ENCODE data around the gene MYO1D.
A peak's percentile ranks its signal among the peaks of the same experiment; 100 is the strongest.
"Not testable (repeated sequence)": the region's sequence is repeated elsewhere in the genome, so short reads cannot be mapped to it uniquely, and the experiment has no call there.

MYO1D gene

GRCh38 chr17:32887410-32887809, 10.5 kb upstream of the MYO1D start:
- DNase-seq, result not testable (repeated sequence)

- DNase-seq, result not testable (repeated sequence)
These were observed 10.0 kb upstream of the MYO1D start for GRCh38 chr17:32886951-32887350.

GRCh38 chr17:32882734-32883133, 5.8 kb upstream of the MYO1D start:
- DNase-seq, result no peak

GRCh38 chr17:32882029-32882428, 5.1 kb upstream of the MYO1D start:
- DNase-seq, result no peak

GRCh38 chr17:32880671-32881453, 3.9 kb upstream of the MYO1D start:
- no peak for DNase-seq

GRCh38 chr17:32879134-32879533, 2.2 kb upstream of the MYO1D start:
- no peak for DNase-seq

- no peak for DNase-seq
These were observed 1.3 kb upstream of the MYO1D start for GRCh38 chr17:32878211-32878610.

- DNase-seq, result peak; percentile 93
These were observed 340 bp upstream of the MYO1D start for GRCh38 chr17:32877164-32877764.

GRCh38 chr17:32875923-32876416, 954 bp downstream of the MYO1D start:
- peak; percentile 34 for DNase-seq

- no peak for DNase-seq
These were observed 1.6 kb downstream of the MYO1D start for GRCh38 chr17:32875230-32875917.

- DNase-seq, result no peak
These were observed 3.8 kb downstream of the MYO1D start for GRCh38 chr17:32873114-32873513.

GRCh38 chr17:32871746-32872145, 5.2 kb downstream of the MYO1D start:
- DNase-seq, result no peak

- DNase-seq, result no peak
These were observed 6.0 kb downstream of the MYO1D start for GRCh38 chr17:32870969-32871368.

GRCh38 chr17:32870027-32870670, 6.8 kb downstream of the MYO1D start:
- DNase-seq, result no peak

- no peak for DNase-seq
These were observed 7.4 kb downstream of the MYO1D start for GRCh38 chr17:32869345-32870026.

GRCh38 chr17:32865141-32865540, 11.8 kb downstream of the MYO1D start:
- peak; percentile 10 for DNase-seq

- DNase-seq, result no peak
These were observed 13.4 kb downstream of the MYO1D start for GRCh38 chr17:32863559-32863958.

GRCh38 chr17:32862940-32863339, 14.0 kb downstream of the MYO1D start:
- DNase-seq, result no peak

GRCh38 chr17:32861981-32862380, 14.9 kb downstream of the MYO1D start:
- no peak for DNase-seq

- no peak for DNase-seq
These were observed 16.9 kb downstream of the MYO1D start for GRCh38 chr17:32859857-32860525.

- no peak for DNase-seq
These were observed 21.3 kb downstream of the MYO1D start for GRCh38 chr17:32855620-32856019.

GRCh38 chr17:32854832-32855389, 22.0 kb downstream of the MYO1D start:
- DNase-seq, result no peak

Data from NCI-H82 (cell line).